HepG2 (cell line): ENCODE measurements around the gene NCBP2. TPM values are rescaled to one million over a fixed set of nuclear protein-coding genes. Genes with fewer than 3 reads are reported as not detected.

ENCODE experiments used
- ERF ChIP-seq: IDR thresholded peaks from 2 replicates; pipeline ENCODE4 v1.6.1; 2018; ENCODE audit warnings: missing biosample characterization, missing genetic modification reagents
- HOXA5 ChIP-seq: sonication (generic); formaldehyde crosslinking; IDR thresholded peaks from 2 replicates; pipeline ENCODE4 v1.4.0; 2020; ENCODE audit warnings: missing genetic modification reagents
- JUNB ChIP-seq: sonication (generic); formaldehyde crosslinking; IDR thresholded peaks from 2 replicates; pipeline ENCODE4 v1.8.0; 2022; ENCODE audit warnings: missing genetic modification reagents, mild to moderate bottlenecking, borderline replicate concordance
- MATR3 ChIP-seq: sonication (generic); formaldehyde crosslinking; IDR thresholded peaks from 2 replicates; pipeline ENCODE4 v1.4.0; 2020; ENCODE audit warnings: missing genetic modification reagents
- PAWR ChIP-seq: sonication (generic); formaldehyde crosslinking; IDR thresholded peaks from 2 replicates; pipeline ENCODE4 v1.4.0; 2020; ENCODE audit warnings: missing genetic modification reagents, mild to moderate bottlenecking, borderline replicate concordance
- POLR2A ChIP-seq, 2 experiments: IDR thresholded peaks; 2 replicates each; pipeline ENCODE4 v1.6.1; 2011; ENCODE audit warnings: low read depth in 2 of 2, low read length in 2 of 2, mild to moderate bottlenecking in 1 of 2, moderate library complexity in 1 of 2; ENCODE audit not compliant: insufficient read depth in 1 of 2
- SAP130 ChIP-seq: IDR thresholded peaks from 2 replicates; pipeline ENCODE4 v1.6.1; 2016; ENCODE audit warnings: low read depth
- SMAD1 ChIP-seq: sonication (generic); formaldehyde crosslinking; IDR thresholded peaks from 2 replicates; pipeline ENCODE4 v1.4.0; 2020; ENCODE audit warnings: missing genetic modification reagents, low read depth, mild to moderate bottlenecking, borderline replicate concordance
- SP2 ChIP-seq: sonication (generic); formaldehyde crosslinking; IDR thresholded peaks from 2 replicates; pipeline ENCODE4 v1.5.1; 2020; ENCODE audit warnings: mild to moderate bottlenecking, missing genetic modification reagents
- SPEN ChIP-seq: sonication (generic); formaldehyde crosslinking; IDR thresholded peaks from 2 replicates; pipeline ENCODE4 v1.5.1; 2020; ENCODE audit warnings: low read depth, mild to moderate bottlenecking, missing genetic modification reagents
- SRF ChIP-seq: IDR thresholded peaks from 2 replicates; pipeline ENCODE4 v1.6.1; 2011; ENCODE audit warnings: mild to moderate bottlenecking, low read depth, low read length, moderate library complexity
- SYNCRIP ChIP-seq: fragments of 200-400 bp; formaldehyde crosslinking; IDR thresholded peaks from 2 replicates; pipeline ENCODE4 v1.6.1; 2018; ENCODE audit warnings: mild to moderate bottlenecking, low read depth, low read length; ENCODE audit not compliant: insufficient read depth
- TEAD3 ChIP-seq: optimal IDR thresholded peaks from 2 replicates; pipeline ENCODE3; 2016; ENCODE audit warnings: borderline replicate concordance
- ZC3H13 ChIP-seq: sonication (generic); formaldehyde crosslinking; IDR thresholded peaks from 2 replicates; pipeline ENCODE4 v1.8.1; 2023; ENCODE audit warnings: mild to moderate bottlenecking, missing genetic modification reagents, moderate library complexity
- ZMYM2 ChIP-seq: sonication (generic); formaldehyde crosslinking; IDR thresholded peaks from 2 replicates; pipeline ENCODE4 v1.8.0; 2022; ENCODE audit warnings: mild to moderate bottlenecking, missing genetic modification reagents
- ZNF17 ChIP-seq: sonication (generic); formaldehyde crosslinking; IDR thresholded peaks from 2 replicates; pipeline ENCODE4 v1.5.0; 2020; ENCODE audit warnings: mild to moderate bottlenecking, missing genetic modification reagents
- ZNF225 ChIP-seq: sonication (generic); formaldehyde crosslinking; IDR thresholded peaks from 2 replicates; pipeline ENCODE4 v1.4.0; 2020; ENCODE audit warnings: mild to moderate bottlenecking, missing genetic modification reagents
- ZNF782 ChIP-seq: sonication (generic); formaldehyde crosslinking; IDR thresholded peaks from 2 replicates; pipeline ENCODE4 v1.4.0; 2020; ENCODE audit warnings: missing genetic modification reagents, mild to moderate bottlenecking, borderline replicate concordance
- ZNF878 ChIP-seq: sonication (generic); formaldehyde crosslinking; IDR thresholded peaks from 2 replicates; pipeline ENCODE4 v1.8.1; 2023; ENCODE audit warnings: mild to moderate bottlenecking, missing genetic modification reagents, moderate library complexity
- polyA plus RNA-seq, 8 experiments: library from polyadenylated mRNA; depleted of rRNA in 3 of 8; stranded (reverse) in 7 of 8; unstranded in 1 of 8; fragments of >200 nt; fragmentation: Illumina TruSeq in 4 of 8; extraction: Trizol in 4 of 8; gene quantifications; 2 replicates each; pipeline versions ENCODE4 v1.2.1 to v1.2.3, GENCODE V29; 2011 to 2016; ENCODE audit warnings: low read depth in 4 of 8, missing spikeins in 1 of 8, mixed read lengths in 1 of 8; ENCODE audit not compliant: insufficient read depth in 1 of 8
- total RNA-seq, 5 experiments: library from RNA; depleted of rRNA; stranded (reverse); fragments of >200 nt; fragmentation: Illumina TruSeq; extraction: Trizol; gene quantifications; 2 replicates each; pipeline ENCODE4 v1.2.3, GENCODE V29; 2016; ENCODE audit warnings: low read depth in 1 of 5
- TF ChIP-seq, protein P1 (sequence below): sonication (generic); formaldehyde crosslinking; IDR thresholded peaks from 2 replicates; pipeline ENCODE4 v1.4.0; 2020; ENCODE audit warnings: missing genetic modification reagents
- TF ChIP-seq, protein P2 (sequence below): sonication (generic); formaldehyde crosslinking; IDR thresholded peaks from 2 replicates; pipeline ENCODE4 v1.5.1; 2020; ENCODE audit warnings: missing genetic modification reagents, mild to moderate bottlenecking, borderline replicate concordance
- TF ChIP-seq, protein P3 (sequence below): sonication (generic); formaldehyde crosslinking; IDR thresholded peaks from 2 replicates; pipeline ENCODE4 v1.4.0; 2020; ENCODE audit warnings: missing genetic modification reagents
- TF ChIP-seq, protein P4 (sequence below): sonication (generic); formaldehyde crosslinking; IDR thresholded peaks from 2 replicates; pipeline ENCODE4 v1.8.0; 2022; ENCODE audit warnings: missing genetic modification reagents, mild to moderate bottlenecking, inconsistent platforms, borderline replicate concordance
- TF ChIP-seq, protein P5 (sequence below): sonication (generic); formaldehyde crosslinking; IDR thresholded peaks from 2 replicates; pipeline ENCODE4 v1.9.0; 2021; ENCODE audit warnings: missing genetic modification reagents, borderline replicate concordance
- TF ChIP-seq, protein P6 (sequence below): sonication (generic); formaldehyde crosslinking; IDR thresholded peaks from 2 replicates; pipeline ENCODE4 v1.8.1; 2023; ENCODE audit warnings: missing genetic modification reagents, mild to moderate bottlenecking, borderline replicate concordance

Gene NCBP2
- total and polyA plus RNA-seq, 2 of the 13 experiments (the other 11 are each of a cell fraction or from before 2014, with no cell fraction given), result 58.7 to 95.5 TPM

DNA sequence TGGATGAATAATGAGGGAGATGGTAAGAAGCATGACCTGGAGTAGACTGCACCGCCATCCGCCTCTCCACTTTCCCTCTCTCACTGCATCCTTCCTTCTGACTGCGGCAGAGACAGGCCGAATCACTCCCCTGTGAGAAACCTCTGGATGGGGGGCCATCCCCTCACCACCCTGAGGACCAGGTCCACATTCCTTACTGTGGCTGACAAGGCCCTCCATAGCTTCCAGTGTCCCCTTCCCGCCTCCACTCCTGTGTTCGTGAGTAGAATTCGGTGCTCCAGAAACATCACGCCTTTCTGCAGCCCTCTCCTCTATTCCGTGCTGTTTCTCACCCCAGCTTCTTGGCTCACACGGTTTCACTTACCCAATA, 23.5 kb upstream of the NCBP2 start (continued):
- TF ChIP-seq ZNF782 (CRISPR knock-in tag) (no peak), ZNF878 (CRISPR knock-in tag) (no peak), POLR2A (IDR thresholded peaks at IDR 0.05; ENCODE audit: insufficient read depth in 1 of 2, low read depth in 2 of 2, low read length in 2 of 2) (no peak), SMAD1 (CRISPR knock-in tag) (no peak), ZC3H13 (peak; percentile 46; the same call in 1 of the 2 replicates), TEAD3 (CRISPR knock-in tag) (no peak), SPEN (no peak), SYNCRIP (no peak), ZNF225 (CRISPR knock-in tag) (no peak), JUNB (CRISPR knock-in tag) (no peak), PAWR (CRISPR knock-in tag) (no peak), SRF (no peak), ZNF17 (CRISPR knock-in tag) (no peak), ZMYM2 (CRISPR knock-in tag) (no peak), SP2 (CRISPR knock-in tag) (no peak), MATR3 (CRISPR knock-in tag) (no peak), SAP130 (CRISPR knock-in tag) (no peak), HOXA5 (no peak), ERF (CRISPR knock-in tag) (no peak)
- TF ChIP-seq, protein P1, sequence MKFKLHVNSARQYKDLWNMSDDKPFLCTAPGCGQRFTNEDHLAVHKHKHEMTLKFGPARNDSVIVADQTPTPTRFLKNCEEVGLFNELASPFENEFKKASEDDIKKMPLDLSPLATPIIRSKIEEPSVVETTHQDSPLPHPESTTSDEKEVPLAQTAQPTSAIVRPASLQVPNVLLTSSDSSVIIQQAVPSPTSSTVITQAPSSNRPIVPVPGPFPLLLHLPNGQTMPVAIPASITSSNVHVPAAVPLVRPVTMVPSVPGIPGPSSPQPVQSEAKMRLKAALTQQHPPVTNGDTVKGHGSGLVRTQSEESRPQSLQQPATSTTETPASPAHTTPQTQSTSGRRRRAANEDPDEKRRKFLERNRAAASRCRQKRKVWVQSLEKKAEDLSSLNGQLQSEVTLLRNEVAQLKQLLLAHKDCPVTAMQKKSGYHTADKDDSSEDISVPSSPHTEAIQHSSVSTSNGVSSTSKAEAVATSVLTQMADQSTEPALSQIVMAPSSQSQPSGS (CRISPR knock-in tag), result no peak
- TF ChIP-seq, protein P2, sequence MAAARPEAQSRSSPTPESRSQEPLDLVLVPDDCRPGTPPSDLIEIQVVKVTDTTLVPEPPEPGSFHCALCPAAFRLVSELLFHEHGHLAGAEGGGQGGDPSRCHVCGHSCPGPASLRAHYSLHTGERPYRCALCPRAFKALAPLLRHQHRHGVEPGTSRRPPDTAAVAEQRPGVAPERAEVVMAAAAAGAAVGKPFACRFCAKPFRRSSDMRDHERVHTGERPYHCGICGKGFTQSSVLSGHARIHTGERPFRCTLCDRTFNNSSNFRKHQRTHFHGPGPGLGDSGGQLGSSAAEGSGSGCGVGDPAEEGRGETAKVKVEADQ, result no peak
- TF ChIP-seq, protein P3, sequence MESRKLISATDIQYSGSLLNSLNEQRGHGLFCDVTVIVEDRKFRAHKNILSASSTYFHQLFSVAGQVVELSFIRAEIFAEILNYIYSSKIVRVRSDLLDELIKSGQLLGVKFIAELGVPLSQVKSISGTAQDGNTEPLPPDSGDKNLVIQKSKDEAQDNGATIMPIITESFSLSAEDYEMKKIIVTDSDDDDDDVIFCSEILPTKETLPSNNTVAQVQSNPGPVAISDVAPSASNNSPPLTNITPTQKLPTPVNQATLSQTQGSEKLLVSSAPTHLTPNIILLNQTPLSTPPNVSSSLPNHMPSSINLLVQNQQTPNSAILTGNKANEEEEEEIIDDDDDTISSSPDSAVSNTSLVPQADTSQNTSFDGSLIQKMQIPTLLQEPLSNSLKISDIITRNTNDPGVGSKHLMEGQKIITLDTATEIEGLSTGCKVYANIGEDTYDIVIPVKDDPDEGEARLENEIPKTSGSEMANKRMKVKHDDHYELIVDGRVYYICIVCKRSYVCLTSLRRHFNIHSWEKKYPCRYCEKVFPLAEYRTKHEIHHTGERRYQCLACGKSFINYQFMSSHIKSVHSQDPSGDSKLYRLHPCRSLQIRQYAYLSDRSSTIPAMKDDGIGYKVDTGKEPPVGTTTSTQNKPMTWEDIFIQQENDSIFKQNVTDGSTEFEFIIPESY (CRISPR knock-in tag), result peak; percentile 50; the same call in 1 of the 2 replicates
- TF ChIP-seq, protein P4, sequence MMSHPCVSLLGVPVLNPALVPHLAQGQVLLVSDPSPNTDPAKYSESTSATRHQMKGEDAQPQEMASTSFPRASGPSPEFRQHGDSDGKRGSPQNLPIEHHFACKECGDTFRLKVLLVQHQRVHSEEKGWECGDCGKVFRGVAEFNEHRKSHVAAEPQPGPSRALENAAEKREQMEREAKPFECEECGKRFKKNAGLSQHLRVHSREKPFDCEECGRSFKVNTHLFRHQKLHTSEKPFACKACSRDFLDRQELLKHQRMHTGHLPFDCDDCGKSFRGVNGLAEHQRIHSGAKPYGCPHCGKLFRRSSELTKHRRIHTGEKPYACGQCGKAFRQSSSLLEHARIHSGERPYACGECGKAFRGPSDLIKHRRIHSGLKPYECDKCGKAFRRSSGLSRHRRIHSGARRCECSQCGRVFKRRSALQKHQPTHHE (CRISPR knock-in tag), result no peak
- TF ChIP-seq, protein P5, sequence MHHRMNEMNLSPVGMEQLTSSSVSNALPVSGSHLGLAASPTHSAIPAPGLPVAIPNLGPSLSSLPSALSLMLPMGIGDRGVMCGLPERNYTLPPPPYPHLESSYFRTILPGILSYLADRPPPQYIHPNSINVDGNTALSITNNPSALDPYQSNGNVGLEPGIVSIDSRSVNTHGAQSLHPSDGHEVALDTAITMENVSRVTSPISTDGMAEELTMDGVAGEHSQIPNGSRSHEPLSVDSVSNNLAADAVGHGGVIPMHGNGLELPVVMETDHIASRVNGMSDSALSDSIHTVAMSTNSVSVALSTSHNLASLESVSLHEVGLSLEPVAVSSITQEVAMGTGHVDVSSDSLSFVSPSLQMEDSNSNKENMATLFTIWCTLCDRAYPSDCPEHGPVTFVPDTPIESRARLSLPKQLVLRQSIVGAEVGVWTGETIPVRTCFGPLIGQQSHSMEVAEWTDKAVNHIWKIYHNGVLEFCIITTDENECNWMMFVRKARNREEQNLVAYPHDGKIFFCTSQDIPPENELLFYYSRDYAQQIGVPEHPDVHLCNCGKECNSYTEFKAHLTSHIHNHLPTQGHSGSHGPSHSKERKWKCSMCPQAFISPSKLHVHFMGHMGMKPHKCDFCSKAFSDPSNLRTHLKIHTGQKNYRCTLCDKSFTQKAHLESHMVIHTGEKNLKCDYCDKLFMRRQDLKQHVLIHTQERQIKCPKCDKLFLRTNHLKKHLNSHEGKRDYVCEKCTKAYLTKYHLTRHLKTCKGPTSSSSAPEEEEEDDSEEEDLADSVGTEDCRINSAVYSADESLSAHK (CRISPR knock-in tag), result no peak
- TF ChIP-seq, protein P6, sequence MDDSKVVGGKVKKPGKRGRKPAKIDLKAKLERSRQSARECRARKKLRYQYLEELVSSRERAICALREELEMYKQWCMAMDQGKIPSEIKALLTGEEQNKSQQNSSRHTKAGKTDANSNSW (CRISPR knock-in tag), result no peak
